ENCODE results near the gene MUC5B.

GRCh38 chr11:1271406-1271805 lies 48.5 kb downstream of the MUC5B start:
- no peak for TF ChIP-seq CTCF (IDR thresholded peaks at IDR 0.05)
- no peak for TF ChIP-seq ZFX (IDR thresholded peaks at IDR 0.05; ENCODE audit: borderline replicate concordance)
